Thoracic aorta (tissue), 2 donors: ENCODE data around the gene BCOR. TPM values are rescaled to one million over a fixed set of nuclear protein-coding genes. Genes with fewer than 3 reads are reported as not detected.

ENCODE experiments used
- ATAC-seq: fragments of 150-250 bp; one replicate; pipeline ENCODE4 v1.8.0; 2017; ENCODE audit warnings: low read depth; ENCODE audit not compliant: insufficient number of reproducible peaks, low FRiP score
- DNase-seq: peaks from one replicate; pipeline ENCODE4 v3.0.0-alpha.2; 2020; ENCODE audit warnings: low spot score
- H3K27ac ChIP-seq, 2 donors: fragments of 200-600 bp; sonication (generic); 1 replicate in 1 of 2; 2 replicates in 1 of 2; pipeline ENCODE4 v1.5.1; 2016; ENCODE audit warnings: mild to moderate bottlenecking in 2 of 2, moderate library complexity in 2 of 2
- H3K27me3 ChIP-seq: fragments of 200-600 bp; sonication (generic); replicated peaks from 2 replicates; pipeline ENCODE4 v1.6.0; 2016; ENCODE audit warnings: mild to moderate bottlenecking; ENCODE audit not compliant: insufficient read depth
- H3K36me3 ChIP-seq: fragments of 200-600 bp; sonication (generic); one replicate; pipeline ENCODE4 v1.5.1; 2016
- H3K4me1 ChIP-seq, 2 donors: fragments of 200-600 bp; sonication (generic); 1 replicate in 1 of 2; 2 replicates in 1 of 2; pipeline versions ENCODE4 v1.5.1 to v1.6.0; 2016; ENCODE audit warnings: low read depth in 2 of 2, mild to moderate bottlenecking in 1 of 2; ENCODE audit not compliant: control insufficient read depth in 1 of 2
- H3K4me3 ChIP-seq: fragments of 200-600 bp; sonication (generic); 2 replicates; pipeline ENCODE4 v1.5.1; 2016; ENCODE audit warnings: mild to moderate bottlenecking
- H3K9me3 ChIP-seq: fragments of 200-600 bp; sonication (generic); 2 replicates; pipeline ENCODE4 v1.5.1; 2016
- CTCF ChIP-seq: fragments of 200-600 bp; sonication (generic); IDR thresholded peaks from one replicate; pipeline ENCODE4 v1.5.1; 2019; ENCODE audit warnings: antibody characterized with exemption
- total RNA-seq, 2 donors: library from RNA; depleted of rRNA; stranded (reverse); fragments of >200 nt; gene quantifications; one replicate each; pipeline versions ENCODE4 v1.1.0 to v1.2.3, GENCODE V29; 2016

The BCOR gene
- total RNA-seq: 10 to 100 TPM; 28.6 to 30.7 TPM

- ATAC-seq (peak; percentile 19), DNase-seq (no peak)
- no peaks in the 10 kb centered on the region for H3K36me3 ChIP-seq
- peaks cover 4 to 18% of the 10 kb centered on the region in 2 donors for H3K4me1 ChIP-seq
- H3K27ac ChIP-seq: peak within 1 kb of the TSS; percentile 83 to 91
- no peaks in the 10 kb centered on the region for H3K27me3 ChIP-seq
- H3K9me3 ChIP-seq: no peaks in the 10 kb centered on the region
- peak within 1 kb of the TSS; percentile 80 for H3K4me3 ChIP-seq
- TF ChIP-seq CTCF: no peak
Observed at GRCh38 chrX:40097504-40098263, at the start of gene BCOR. Gene BCOR, minus strand, starts transcription at chrX:40097958. Its CDS starts 20,029 bp downstream, at chrX:40077929.

- no peak for TF ChIP-seq CTCF
- Histone ChIP-seq H3K27me3 (no peaks in the 10 kb centered on the region), H3K9me3 (no peaks in the 10 kb centered on the region), H3K4me3 (peak overlapping the region; percentile 78), H3K36me3 (no peaks in the 10 kb centered on the region), H3K4me1 (peaks cover 0 to 11% of the 10 kb centered on the region in 2 donors), H3K27ac (no peak overlapping the region)
- ATAC-seq: no peak
- no peak for DNase-seq
Observed at GRCh38 chrX:40147126-40147952, 49.6 kb upstream of the BCOR start.

GRCh38 chrX:40146262-40147125, 48.7 kb upstream of the BCOR start:
- no peaks in the 10 kb centered on the region for H3K27me3 ChIP-seq
- no peak for TF ChIP-seq CTCF
- ATAC-seq (no peak), DNase-seq (no peak)
- H3K4me3 ChIP-seq: peak overlapping the region; percentile 78
- H3K36me3 ChIP-seq: no peaks in the 10 kb centered on the region
- H3K27ac ChIP-seq: no peak overlapping the region
- peaks cover under 1 to 19% of the 10 kb centered on the region in 2 donors for H3K4me1 ChIP-seq
- no peaks in the 10 kb centered on the region for H3K9me3 ChIP-seq

GRCh38 chrX:40145923-40146261, 48.1 kb upstream of the BCOR start:
- Histone ChIP-seq H3K4me3 (peak overlapping the region; percentile 78), H3K4me1 (peaks cover 5 to 25% of the 10 kb centered on the region in 2 donors), H3K27ac (no peak overlapping the region), H3K36me3 (no peaks in the 10 kb centered on the region), H3K9me3 (no peaks in the 10 kb centered on the region), H3K27me3 (no peaks in the 10 kb centered on the region)
- no peak for ATAC-seq
- no peak for TF ChIP-seq CTCF
- no peak for DNase-seq
